ENCODE measurements around the gene MYO5B. TPM values are rescaled to one million over a fixed set of nuclear protein-coding genes. Genes with fewer than 3 reads are reported as not detected.

MYO5B gene
- total and polyA plus RNA-seq, 9 of the 15 experiments (the other 6 are each of a cell fraction or from before 2014, with no cell fraction given), result 0.07 to 0.42 (median 0.28) TPM

DNA sequence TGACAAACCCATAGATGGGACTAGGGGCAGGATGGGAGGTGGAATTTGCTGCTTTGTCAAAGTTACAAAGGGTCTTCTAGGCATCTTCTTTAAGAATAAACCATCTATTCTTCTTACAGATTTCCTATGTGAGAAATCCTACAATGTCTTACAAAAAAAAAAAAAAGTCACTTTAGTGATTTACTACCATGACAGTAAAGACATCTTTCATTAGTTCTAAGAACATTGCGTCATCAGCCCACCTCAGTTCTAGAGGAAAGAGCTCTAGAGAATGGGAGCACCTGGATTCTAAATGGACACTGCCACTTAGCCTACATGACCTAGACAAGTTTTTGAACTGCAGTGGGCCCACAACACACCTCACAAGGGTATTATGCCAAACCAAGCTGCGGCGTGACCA lies 172.0 kb downstream of the MYO5B start:
- no peak overlapping the region for H3K4me3 ChIP-seq
- intact Hi-C loops (cut with micrococcal nuclease) (no loop called here), in situ Hi-C loops (cut with MboI) (no loop called here)
- no peak overlapping the region for H3K9ac ChIP-seq (ENCODE audit: insufficient read depth in 1 of 2, low read depth in 2 of 2, low read length in 2 of 2)
- H3K4me2 ChIP-seq (ENCODE audit: insufficient read depth, low read length), result no peak overlapping the region
- H3K9me1 ChIP-seq (ENCODE audit: control insufficient read depth, insufficient read depth, low read length), result no peaks in the 10 kb centered on the region
- no peaks in the 10 kb centered on the region for H4K20me1 ChIP-seq (replicated peaks; ENCODE audit: control insufficient read depth, insufficient read depth, low read length)
- no peaks in the 10 kb centered on the region for H3K9me3 ChIP-seq (replicated peaks; ENCODE audit: control insufficient read depth, insufficient read depth, low read depth, low read length)
- H3K79me2 ChIP-seq (ENCODE audit: control insufficient read depth, insufficient read depth, low read length), result no peaks in the 10 kb centered on the region
- ATAC-seq, result no peak
- no TSS peak for BruUV-seq (replicated peaks)
- no peak overlapping the region for H2AFZ ChIP-seq (ENCODE audit: low read depth, low read length)
- no peaks in the 10 kb centered on the region; a peak in 1 of 5 replicates for H3K27me3 ChIP-seq (ENCODE audit: control insufficient read depth in 2 of 2, insufficient read depth in 2 of 2, low read length in 2 of 2)
- H3K36me3 ChIP-seq (ENCODE audit: control insufficient read depth, insufficient read depth, low read length), result no peaks in the 10 kb centered on the region
- no peak for DNase-seq (ENCODE audit: extremely low read depth in 1 of 4, low spot score in 3 of 4)
- POLR2A ChIA-PET, result interaction anchor here (0.6 kb wide), 1 partner anchor 125 kb away, joined by 3 read pairs; no protein-coding TSS in a partner anchor
- no peak for FAIRE-seq
- CTCF ChIA-PET (ENCODE audit: low intra/inter-chr PET ratio), result no interaction called here
- WGBS (ENCODE audit: insufficient coverage, low coverage, missing lambda C conversion rate), result 0% methylated on average over 3 of the region's 3 CpGs
- H3K4me1 ChIP-seq (replicated peaks in 1 of 2; ENCODE audit: control insufficient read depth in 2 of 2, insufficient read depth in 2 of 2, low read length in 2 of 2), result no peaks in the 10 kb centered on the region
- H3K27ac ChIP-seq (ENCODE audit: extremely low read depth, low read depth, low read length), result no peak overlapping the region
- TF ChIP-seq NFE2 (IDR thresholded peaks at IDR 0.05; ENCODE audit: low read depth) (no peak), ATF3 (IDR thresholded peaks at IDR 0.05) (peak; percentile 82), ATF3 (CRISPR knock-in tag; conservative IDR thresholded peaks at IDR 0.05) (no peak), CBX5 (IDR thresholded peaks at IDR 0.05; ENCODE audit: borderline replicate concordance, low read depth) (no peak), PML (IDR thresholded peaks at IDR 0.05; ENCODE audit: low read length) (no peak), NRF1 (conservative IDR thresholded peaks at IDR 0.05 in 1 of 2, IDR thresholded peaks at IDR 0.05 in 1 of 2) (no peak), NFXL1 (CRISPR knock-in tag; IDR thresholded peaks at IDR 0.05) (no peak), HSF4 (CRISPR knock-in tag; IDR thresholded peaks at IDR 0.05; ENCODE audit: borderline replicate concordance) (no peak), CEBPB (tag; IDR thresholded peaks at IDR 0.05) (peak; percentile 49; the same call in 1 of the 2 replicates), ZNF830 (CRISPR knock-in tag; IDR thresholded peaks at IDR 0.05) (no peak), ATF7 (IDR thresholded peaks at IDR 0.05) (0 out of 2 replicates have a peak, but pooled peaks have one; percentile 12), PRPF4 (IDR thresholded peaks at IDR 0.05; ENCODE audit: insufficient read depth, low read depth, low read length, poor library complexity, severe bottlenecking) (no peak), CEBPG (CRISPR knock-in tag; IDR thresholded peaks at IDR 0.05) (no peak), CEBPG (tag; conservative IDR thresholded peaks at IDR 0.05 in 1 of 2, IDR thresholded peaks at IDR 0.05 in 1 of 2) (peak; percentile 79 to 87), TRIM24 (IDR thresholded peaks at IDR 0.05) (peak in 1 of 2 experiments; percentile 12; a peak in 1 of 4 replicates), CREB3L1 (IDR thresholded peaks at IDR 0.05; ENCODE audit: borderline replicate concordance, low read depth) (no peak)
- TF ChIP-seq, protein P1, sequence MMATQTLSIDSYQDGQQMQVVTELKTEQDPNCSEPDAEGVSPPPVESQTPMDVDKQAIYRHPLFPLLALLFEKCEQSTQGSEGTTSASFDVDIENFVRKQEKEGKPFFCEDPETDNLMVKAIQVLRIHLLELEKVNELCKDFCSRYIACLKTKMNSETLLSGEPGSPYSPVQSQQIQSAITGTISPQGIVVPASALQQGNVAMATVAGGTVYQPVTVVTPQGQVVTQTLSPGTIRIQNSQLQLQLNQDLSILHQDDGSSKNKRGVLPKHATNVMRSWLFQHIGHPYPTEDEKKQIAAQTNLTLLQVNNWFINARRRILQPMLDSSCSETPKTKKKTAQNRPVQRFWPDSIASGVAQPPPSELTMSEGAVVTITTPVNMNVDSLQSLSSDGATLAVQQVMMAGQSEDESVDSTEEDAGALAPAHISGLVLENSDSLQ (IDR thresholded peaks at IDR 0.05), result peak; percentile 63
- TF ChIP-seq, protein P2, sequence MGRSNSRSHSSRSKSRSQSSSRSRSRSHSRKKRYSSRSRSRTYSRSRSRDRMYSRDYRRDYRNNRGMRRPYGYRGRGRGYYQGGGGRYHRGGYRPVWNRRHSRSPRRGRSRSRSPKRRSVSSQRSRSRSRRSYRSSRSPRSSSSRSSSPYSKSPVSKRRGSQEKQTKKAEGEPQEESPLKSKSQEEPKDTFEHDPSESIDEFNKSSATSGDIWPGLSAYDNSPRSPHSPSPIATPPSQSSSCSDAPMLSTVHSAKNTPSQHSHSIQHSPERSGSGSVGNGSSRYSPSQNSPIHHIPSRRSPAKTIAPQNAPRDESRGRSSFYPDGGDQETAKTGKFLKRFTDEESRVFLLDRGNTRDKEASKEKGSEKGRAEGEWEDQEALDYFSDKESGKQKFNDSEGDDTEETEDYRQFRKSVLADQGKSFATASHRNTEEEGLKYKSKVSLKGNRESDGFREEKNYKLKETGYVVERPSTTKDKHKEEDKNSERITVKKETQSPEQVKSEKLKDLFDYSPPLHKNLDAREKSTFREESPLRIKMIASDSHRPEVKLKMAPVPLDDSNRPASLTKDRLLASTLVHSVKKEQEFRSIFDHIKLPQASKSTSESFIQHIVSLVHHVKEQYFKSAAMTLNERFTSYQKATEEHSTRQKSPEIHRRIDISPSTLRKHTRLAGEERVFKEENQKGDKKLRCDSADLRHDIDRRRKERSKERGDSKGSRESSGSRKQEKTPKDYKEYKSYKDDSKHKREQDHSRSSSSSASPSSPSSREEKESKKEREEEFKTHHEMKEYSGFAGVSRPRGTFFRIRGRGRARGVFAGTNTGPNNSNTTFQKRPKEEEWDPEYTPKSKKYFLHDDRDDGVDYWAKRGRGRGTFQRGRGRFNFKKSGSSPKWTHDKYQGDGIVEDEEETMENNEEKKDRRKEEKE (IDR thresholded peaks at IDR 0.05; ENCODE audit: borderline replicate concordance in 1 of 2, control insufficient read depth in 1 of 2, low read depth in 2 of 2, low read length in 1 of 2), result no peak
